HepG2 (cell line): ENCODE data around the gene HARBI1. TPM values are rescaled to one million over a fixed set of nuclear protein-coding genes. Genes with fewer than 3 reads are reported as not detected.
A peak's percentile ranks its signal among the peaks of the same experiment; 100 is the strongest.

Experiments
- GPBP1L1 ChIP-seq: sonication (generic); formaldehyde crosslinking; IDR thresholded peaks from 2 replicates; pipeline ENCODE4 v1.5.0; 2020; ENCODE audit warnings: mild to moderate bottlenecking, missing genetic modification reagents
- IRF9 ChIP-seq: sonication (generic); formaldehyde crosslinking; IDR thresholded peaks from 2 replicates; pipeline ENCODE4 v1.8.0; 2022; ENCODE audit warnings: missing genetic modification reagents, mild to moderate bottlenecking, borderline replicate concordance
- KDM3A ChIP-seq: IDR thresholded peaks from 2 replicates; pipeline ENCODE4 v1.6.1; 2018; ENCODE audit warnings: low read depth, missing compliant biosample characterization
- MYC ChIP-seq: sonication (generic); formaldehyde crosslinking; IDR thresholded peaks from 2 replicates; pipeline ENCODE4 v1.9.0; 2021; ENCODE audit warnings: missing genetic modification reagents, borderline replicate concordance
- RFX5 ChIP-seq: IDR thresholded peaks from 2 replicates; pipeline ENCODE4 v1.6.1; 2011; ENCODE audit warnings: low read depth, low read length, improper control_type of control experiment
- SRSF9 ChIP-seq: fragments of 200-400 bp; formaldehyde crosslinking; IDR thresholded peaks from 2 replicates; pipeline ENCODE4 v1.6.1; 2018; ENCODE audit warnings: borderline replicate concordance, mild to moderate bottlenecking, low read depth, low read length; ENCODE audit not compliant: insufficient read depth, poor library complexity, severe bottlenecking
- UBTF ChIP-seq: sonication (generic); formaldehyde crosslinking; IDR thresholded peaks from 2 replicates; pipeline ENCODE4 v1.4.0; 2020; ENCODE audit warnings: mild to moderate bottlenecking, missing genetic modification reagents
- ZNF597 ChIP-seq: sonication (generic); formaldehyde crosslinking; IDR thresholded peaks from 2 replicates; pipeline ENCODE4 v1.5.0; 2020; ENCODE audit warnings: missing genetic modification reagents
- polyA plus RNA-seq, 8 experiments: library from polyadenylated mRNA; depleted of rRNA in 3 of 8; stranded (reverse) in 7 of 8; unstranded in 1 of 8; fragments of >200 nt; fragmentation: Illumina TruSeq in 4 of 8; extraction: Trizol in 4 of 8; gene quantifications; 2 replicates each; pipeline versions ENCODE4 v1.2.1 to v1.2.3, GENCODE V29; 2011 to 2016; ENCODE audit warnings: low read depth in 4 of 8, missing spikeins in 1 of 8, mixed read lengths in 1 of 8; ENCODE audit not compliant: insufficient read depth in 1 of 8
- total RNA-seq, 5 experiments: library from RNA; depleted of rRNA; stranded (reverse); fragments of >200 nt; fragmentation: Illumina TruSeq; extraction: Trizol; gene quantifications; 2 replicates each; pipeline ENCODE4 v1.2.3, GENCODE V29; 2016; ENCODE audit warnings: low read depth in 1 of 5
- TF ChIP-seq, protein P1 (sequence below): sonication (generic); formaldehyde crosslinking; IDR thresholded peaks from 2 replicates; pipeline ENCODE4 v1.5.1; 2020; ENCODE audit warnings: mild to moderate bottlenecking, missing genetic modification reagents, borderline replicate concordance
- TF ChIP-seq, protein P2 (sequence below): sonication (generic); formaldehyde crosslinking; conservative IDR thresholded peaks from 2 replicates; pipeline ENCODE4 v1.4.0; 2020; ENCODE audit warnings: missing genetic modification reagents

HARBI1 gene
- total and polyA plus RNA-seq, 2 of the 13 experiments (the other 11 are each of a cell fraction or from before 2014, with no cell fraction given), result 2.5 to 4.8 TPM

- TF ChIP-seq, protein P1, sequence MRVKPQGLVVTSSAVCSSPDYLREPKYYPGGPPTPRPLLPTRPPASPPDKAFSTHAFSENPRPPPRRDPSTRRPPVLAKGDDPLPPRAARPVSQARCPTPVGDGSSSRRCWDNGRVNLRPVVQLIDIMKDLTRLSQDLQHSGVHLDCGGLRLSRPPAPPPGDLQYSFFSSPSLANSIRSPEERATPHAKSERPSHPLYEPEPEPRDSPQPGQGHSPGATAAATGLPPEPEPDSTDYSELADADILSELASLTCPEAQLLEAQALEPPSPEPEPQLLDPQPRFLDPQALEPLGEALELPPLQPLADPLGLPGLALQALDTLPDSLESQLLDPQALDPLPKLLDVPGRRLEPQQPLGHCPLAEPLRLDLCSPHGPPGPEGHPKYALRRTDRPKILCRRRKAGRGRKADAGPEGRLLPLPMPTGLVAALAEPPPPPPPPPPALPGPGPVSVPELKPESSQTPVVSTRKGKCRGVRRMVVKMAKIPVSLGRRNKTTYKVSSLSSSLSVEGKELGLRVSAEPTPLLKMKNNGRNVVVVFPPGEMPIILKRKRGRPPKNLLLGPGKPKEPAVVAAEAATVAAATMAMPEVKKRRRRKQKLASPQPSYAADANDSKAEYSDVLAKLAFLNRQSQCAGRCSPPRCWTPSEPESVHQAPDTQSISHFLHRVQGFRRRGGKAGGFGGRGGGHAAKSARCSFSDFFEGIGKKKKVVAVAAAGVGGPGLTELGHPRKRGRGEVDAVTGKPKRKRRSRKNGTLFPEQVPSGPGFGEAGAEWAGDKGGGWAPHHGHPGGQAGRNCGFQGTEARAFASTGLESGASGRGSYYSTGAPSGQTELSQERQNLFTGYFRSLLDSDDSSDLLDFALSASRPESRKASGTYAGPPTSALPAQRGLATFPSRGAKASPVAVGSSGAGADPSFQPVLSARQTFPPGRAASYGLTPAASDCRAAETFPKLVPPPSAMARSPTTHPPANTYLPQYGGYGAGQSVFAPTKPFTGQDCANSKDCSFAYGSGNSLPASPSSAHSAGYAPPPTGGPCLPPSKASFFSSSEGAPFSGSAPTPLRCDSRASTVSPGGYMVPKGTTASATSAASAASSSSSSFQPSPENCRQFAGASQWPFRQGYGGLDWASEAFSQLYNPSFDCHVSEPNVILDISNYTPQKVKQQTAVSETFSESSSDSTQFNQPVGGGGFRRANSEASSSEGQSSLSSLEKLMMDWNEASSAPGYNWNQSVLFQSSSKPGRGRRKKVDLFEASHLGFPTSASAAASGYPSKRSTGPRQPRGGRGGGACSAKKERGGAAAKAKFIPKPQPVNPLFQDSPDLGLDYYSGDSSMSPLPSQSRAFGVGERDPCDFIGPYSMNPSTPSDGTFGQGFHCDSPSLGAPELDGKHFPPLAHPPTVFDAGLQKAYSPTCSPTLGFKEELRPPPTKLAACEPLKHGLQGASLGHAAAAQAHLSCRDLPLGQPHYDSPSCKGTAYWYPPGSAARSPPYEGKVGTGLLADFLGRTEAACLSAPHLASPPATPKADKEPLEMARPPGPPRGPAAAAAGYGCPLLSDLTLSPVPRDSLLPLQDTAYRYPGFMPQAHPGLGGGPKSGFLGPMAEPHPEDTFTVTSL, result peak; percentile 37; the same call in 1 of the 2 replicates
- TF ChIP-seq RFX5, result no peak
- TF ChIP-seq SRSF9, result no peak
- TF ChIP-seq, protein P2, sequence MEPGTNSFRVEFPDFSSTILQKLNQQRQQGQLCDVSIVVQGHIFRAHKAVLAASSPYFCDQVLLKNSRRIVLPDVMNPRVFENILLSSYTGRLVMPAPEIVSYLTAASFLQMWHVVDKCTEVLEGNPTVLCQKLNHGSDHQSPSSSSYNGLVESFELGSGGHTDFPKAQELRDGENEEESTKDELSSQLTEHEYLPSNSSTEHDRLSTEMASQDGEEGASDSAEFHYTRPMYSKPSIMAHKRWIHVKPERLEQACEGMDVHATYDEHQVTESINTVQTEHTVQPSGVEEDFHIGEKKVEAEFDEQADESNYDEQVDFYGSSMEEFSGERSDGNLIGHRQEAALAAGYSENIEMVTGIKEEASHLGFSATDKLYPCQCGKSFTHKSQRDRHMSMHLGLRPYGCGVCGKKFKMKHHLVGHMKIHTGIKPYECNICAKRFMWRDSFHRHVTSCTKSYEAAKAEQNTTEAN (CRISPR knock-in tag), result no peak
- TF ChIP-seq MYC (CRISPR knock-in tag), result no peak
- TF ChIP-seq ZNF597, result no peak
- no peak for TF ChIP-seq IRF9
- TF ChIP-seq UBTF (CRISPR knock-in tag), result no peak
- TF ChIP-seq KDM3A (CRISPR knock-in tag), result no peak
- no peak for TF ChIP-seq GPBP1L1 (CRISPR knock-in tag)
Observed at GRCh38 chr11:46611526-46612304, 5.3 kb downstream of the HARBI1 start (continued).
